Osteocyte (in vitro differentiated cells): ENCODE measurements around the gene RAB9A. TPM values are rescaled to one million over a fixed set of nuclear protein-coding genes. Genes with fewer than 3 reads are reported as not detected.
A peak's percentile ranks its signal among the peaks of the same experiment; 100 is the strongest.

Experiments used
- DNase-seq: peaks from one replicate; pipeline ENCODE4 v3.0.0; 2021; ENCODE audit warnings: mixed read lengths; ENCODE audit not compliant: unreplicated experiment; ENCODE audit errors: extremely low spot score
- H3K27ac Mint-ChIP-seq: one replicate; pipeline ENCODE4 v1.8.0; 2021; ENCODE audit warnings: mild to moderate bottlenecking, mixed read lengths; ENCODE audit not compliant: unreplicated experiment
- H3K27me3 Mint-ChIP-seq: one replicate; pipeline ENCODE4 v1.8.0; 2021; ENCODE audit warnings: mixed read lengths; ENCODE audit not compliant: unreplicated experiment
- H3K36me3 Mint-ChIP-seq: one replicate; pipeline ENCODE4 v1.8.0; 2021; ENCODE audit warnings: mixed read lengths; ENCODE audit not compliant: unreplicated experiment
- H3K4me1 Mint-ChIP-seq: one replicate; pipeline ENCODE4 v1.8.0; 2021; ENCODE audit warnings: mixed read lengths; ENCODE audit not compliant: unreplicated experiment
- H3K4me3 Mint-ChIP-seq: one replicate; pipeline ENCODE4 v1.8.0; 2021; ENCODE audit warnings: mild to moderate bottlenecking, moderate library complexity, mixed read lengths; ENCODE audit not compliant: unreplicated experiment
- H3K9me3 Mint-ChIP-seq: one replicate; pipeline ENCODE4 v1.8.0; 2021; ENCODE audit warnings: mixed read lengths; ENCODE audit not compliant: unreplicated experiment
- CTCF ChIP-seq: fragments of 200-600 bp; sonication (generic); IDR thresholded peaks from 2 replicates; pipeline ENCODE4 v1.5.0; 2021; ENCODE audit warnings: antibody characterized with exemption, mild to moderate bottlenecking, moderate library complexity
- total RNA-seq: library from RNA; stranded (reverse); gene quantifications from 2 replicates; pipeline ENCODE4 v1.2.1, GENCODE V29; 2021

Gene RAB9A
- total RNA-seq, 1 donor from 2014 or later: 32.9 TPM

- peaks cover 15% of the 10 kb centered on the region for H3K36me3 Mint-ChIP-seq
- H3K4me1 Mint-ChIP-seq: peaks cover 11% of the 10 kb centered on the region
- H3K9me3 Mint-ChIP-seq: peaks cover 6% of the 10 kb centered on the region
- no peak overlapping the region for H3K4me3 Mint-ChIP-seq
- no peak overlapping the region for H3K27ac Mint-ChIP-seq
- no peak for TF ChIP-seq CTCF
- H3K27me3 Mint-ChIP-seq: no peaks in the 10 kb centered on the region
- DNase-seq: no peak
Observed at GRCh38 chrX:13732246-13733067, 43.5 kb downstream of the RAB9A start.

- peak overlapping the region; percentile 93 for H3K27ac Mint-ChIP-seq
- no peaks in the 10 kb centered on the region for H3K27me3 Mint-ChIP-seq
- DNase-seq: no peak
- TF ChIP-seq CTCF: no peak
- H3K4me3 Mint-ChIP-seq: peak overlapping the region; percentile 90
- H3K36me3 Mint-ChIP-seq: peaks cover 5% of the 10 kb centered on the region
- H3K4me1 Mint-ChIP-seq: peaks cover 11% of the 10 kb centered on the region
- H3K9me3 Mint-ChIP-seq: no peaks in the 10 kb centered on the region
Observed at GRCh38 chrX:13733506-13733905, 44.6 kb downstream of the RAB9A start.

GRCh38 chrX:13734278-13735172, 45.6 kb downstream of the RAB9A start, which contains the start of the genes OFD1 and TRAPPC2:
OFD1 (plus strand) TSS chrX:13734748; CDS start chrX:13735072, 324 bp downstream.
TRAPPC2 (minus strand) TSS chrX:13734620; CDS start chrX:13719963, 14,657 bp downstream.
- Mint-ChIP-seq H3K27ac (peak within 1 kb of the TSS; percentile 93), H3K4me3 (peak within 1 kb of the TSS; percentile 90), H3K4me1 (peaks cover 11% of the 10 kb centered on the region), H3K9me3 (no peaks in the 10 kb centered on the region), H3K27me3 (no peaks in the 10 kb centered on the region), H3K36me3 (peaks cover 2% of the 10 kb centered on the region)
- DNase-seq: peak; percentile 95
- no peak for TF ChIP-seq CTCF

GRCh38 chrX:13741695-13742094, 52.8 kb downstream of the RAB9A start:
- Mint-ChIP-seq H3K9me3 (no peaks in the 10 kb centered on the region), H3K4me3 (no peak overlapping the region), H3K4me1 (no peaks in the 10 kb centered on the region), H3K27me3 (no peaks in the 10 kb centered on the region), H3K27ac (no peak overlapping the region), H3K36me3 (peaks cover 5% of the 10 kb centered on the region)
- TF ChIP-seq CTCF: no peak
- no peak for DNase-seq
